ENCODE data around the gene HS6ST3. TPM values are rescaled to one million over a fixed set of nuclear protein-coding genes. Genes with fewer than 3 reads are reported as not detected.

Gene HS6ST3
- total RNA-seq, 8 experiments from 2014 or later: 0.04 to 17.2 (median 4.5) TPM

DNA sequence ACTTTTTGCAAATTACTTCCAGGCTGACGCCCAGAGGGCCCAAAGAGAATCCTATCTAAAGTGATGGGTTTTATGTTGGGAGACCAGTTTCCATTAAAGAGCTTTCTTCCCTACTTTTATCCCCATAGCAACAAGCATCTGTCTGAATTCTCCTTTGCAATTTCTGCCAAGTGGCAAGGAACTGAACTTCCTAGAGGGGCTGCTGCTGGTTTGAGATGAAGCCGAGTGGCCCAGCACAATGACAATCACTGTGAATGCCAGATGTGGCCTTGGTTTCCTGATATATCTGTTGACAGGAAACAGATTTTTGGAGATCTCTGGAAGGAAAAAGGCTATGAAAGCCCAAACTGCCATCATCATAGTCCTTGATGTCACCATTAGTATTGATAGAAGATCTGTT lies 705.8 kb downstream of the HS6ST3 start:
- 0 to 100% (median 85%) methylated on average over 1 to 2 of the region's 2 CpGs; no CpG with 5 or more reads in 1 of the 10 experiments for WGBS, 10 experiments
- no peak for ATAC-seq (replicated peaks in 6 of 8)
- H3K27ac ChIP-seq: no peak overlapping the region
- H3K4me1 ChIP-seq (replicated peaks in 1 of 2): peaks cover 0 to 22% of the 10 kb centered on the region in 2 donors
- no peak overlapping the region for H3K4me3 ChIP-seq
- in situ Hi-C loops (cut with MboI; ENCODE audit: low pct_unique_long_range_greater_than_20kb in 2 of 9, low sequenced_read_pairs in 9 of 9, unreplicated experiment in 9 of 9): no loop called here

DNA sequence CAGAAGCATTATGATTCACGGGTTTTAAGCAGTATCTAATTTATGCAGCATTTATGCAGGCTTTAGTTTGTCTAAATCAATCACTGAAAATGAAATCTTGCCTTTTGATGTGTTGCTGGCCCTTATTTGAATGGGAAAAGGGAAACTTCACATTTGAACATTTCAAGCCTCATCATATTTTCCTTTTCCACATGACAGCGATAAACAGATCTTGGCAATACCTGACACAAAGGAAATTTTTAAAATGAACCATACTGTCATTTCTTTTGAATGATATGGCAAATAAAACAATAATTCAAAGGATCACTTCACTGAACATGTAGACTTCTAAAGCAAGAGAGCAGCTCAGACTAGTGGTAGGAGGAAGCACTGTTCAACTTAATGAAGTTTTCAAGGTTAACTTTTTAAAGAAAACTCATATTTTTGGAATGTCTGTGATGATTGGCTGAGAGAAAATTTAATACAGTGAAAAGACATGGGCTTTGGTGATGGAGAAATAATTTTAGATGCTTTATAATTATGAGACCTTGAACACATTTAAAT lies 706.3 kb downstream of the HS6ST3 start:
- ATAC-seq (replicated peaks in 6 of 8): no peak
- no peak overlapping the region for H3K4me3 ChIP-seq
- no peak overlapping the region for H3K27ac ChIP-seq
- H3K4me1 ChIP-seq (replicated peaks in 1 of 2): peaks cover 0 to 22% of the 10 kb centered on the region in 2 donors
- 0 to 100% (median 75%) methylated on average over 1 to 2 of the region's 2 CpGs for WGBS, 10 experiments
- in situ Hi-C loops (cut with MboI; ENCODE audit: low pct_unique_long_range_greater_than_20kb in 2 of 9, low sequenced_read_pairs in 9 of 9, unreplicated experiment in 9 of 9): no loop called here

DNA sequence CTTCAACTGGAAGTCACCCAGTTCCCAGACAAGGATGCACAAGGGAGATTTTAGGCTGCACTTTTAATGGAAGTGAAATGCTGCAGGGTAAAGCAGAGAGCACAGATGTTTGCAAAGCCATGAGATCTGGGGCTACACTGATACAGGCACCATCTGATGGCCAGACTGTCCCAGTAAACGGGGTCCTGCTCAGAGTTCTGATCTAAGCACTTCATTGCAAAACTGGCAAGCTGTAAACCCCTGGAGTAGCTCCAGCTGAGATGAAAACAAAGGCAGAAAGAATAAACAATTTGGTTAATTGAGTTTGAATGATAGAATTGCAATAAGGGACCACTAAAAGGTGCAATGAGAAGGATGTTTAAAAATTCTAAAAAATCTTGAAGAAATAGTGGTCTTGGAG lies 707.2 kb downstream of the HS6ST3 start:
- H3K4me1 ChIP-seq (replicated peaks in 1 of 2): peaks cover 0 to 22% of the 10 kb centered on the region in 2 donors
- no peak overlapping the region for H3K4me3 ChIP-seq
- no peak overlapping the region for H3K27ac ChIP-seq
- no peak for ATAC-seq (replicated peaks in 6 of 8)
- in situ Hi-C loops (cut with MboI; ENCODE audit: low pct_unique_long_range_greater_than_20kb in 2 of 9, low sequenced_read_pairs in 9 of 9, unreplicated experiment in 9 of 9): no loop called here
- WGBS, 10 experiments: 0 to 60% (median 32%) methylated on average over 1 of the region's 1 CpG; no CpG with 5 or more reads in 6 of the 10 experiments

DNA sequence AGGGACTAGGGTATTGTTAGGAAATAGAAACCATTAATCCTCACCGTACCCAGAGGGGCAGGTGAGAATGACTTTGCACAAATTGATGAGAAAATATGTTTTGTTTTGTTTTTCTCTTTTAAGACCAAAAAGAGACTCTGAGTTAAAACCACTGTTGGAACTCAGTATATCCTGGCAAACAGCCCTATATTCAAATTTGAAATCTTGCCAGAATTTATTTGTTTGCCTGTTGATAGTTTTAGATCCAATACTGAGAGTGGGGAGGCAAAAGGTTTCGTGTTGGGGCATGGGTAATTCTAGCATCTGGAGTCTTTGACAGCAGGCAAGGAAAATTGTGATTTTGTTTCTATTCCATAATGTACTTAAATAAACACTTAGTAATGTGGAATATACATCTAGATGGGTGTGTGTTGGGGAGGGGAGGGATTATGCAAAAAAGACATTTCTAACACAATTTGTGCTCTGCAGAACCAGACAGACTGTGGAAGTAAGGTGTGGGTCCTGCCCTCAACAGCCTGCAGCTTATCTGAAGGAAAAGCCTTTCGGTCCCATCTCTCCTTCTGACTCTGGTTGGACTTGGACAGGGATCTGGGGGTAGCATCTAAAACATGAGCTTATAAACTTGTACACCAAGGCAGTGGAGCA lies 713.7 kb downstream of the HS6ST3 start:
- WGBS, 10 experiments: 13 to 100% (median 82%) methylated on average over 1 to 3 of the region's 3 CpGs
- no peaks in the 10 kb centered on the region for H3K4me1 ChIP-seq (replicated peaks in 1 of 2)
- H3K4me3 ChIP-seq: no peak overlapping the region
- H3K27ac ChIP-seq: no peak overlapping the region
- in situ Hi-C loops (cut with MboI; ENCODE audit: low pct_unique_long_range_greater_than_20kb in 2 of 9, low sequenced_read_pairs in 9 of 9, unreplicated experiment in 9 of 9): loop anchor here in 4 of 9 experiments (25.0 kb wide), 3 partner anchors 666 to 791 kb away; no protein-coding TSS in a partner anchor
- peak in 2 of 8 experiments; percentile 59 to 71 for ATAC-seq (replicated peaks in 6 of 8)

DNA sequence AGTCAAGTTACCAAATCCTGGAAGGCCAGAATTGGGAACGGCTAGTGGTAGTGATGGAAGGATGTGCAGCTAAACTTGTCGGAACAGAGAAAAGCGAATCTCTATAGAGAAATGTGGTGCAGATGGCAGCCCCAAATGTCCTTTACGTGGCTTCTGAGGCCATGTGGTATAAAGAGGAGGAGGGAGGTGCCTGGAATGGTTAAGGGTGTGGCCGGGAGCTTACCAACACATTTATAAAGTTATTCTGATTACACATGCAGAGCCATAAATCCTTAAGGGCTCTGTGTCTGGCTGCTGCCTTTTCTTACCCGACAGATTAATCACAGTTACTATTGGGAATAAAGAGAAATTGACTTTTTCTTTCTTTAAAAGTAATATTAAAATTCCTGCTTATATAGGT lies 714.3 kb downstream of the HS6ST3 start:
- ATAC-seq (replicated peaks in 6 of 8): peak in 3 of 8 experiments; percentile 61 to 71 (median 66)
- Histone ChIP-seq H3K27ac (no peak overlapping the region), H3K4me1 (replicated peaks in 1 of 2) (no peaks in the 10 kb centered on the region), H3K4me3 (no peak overlapping the region)
- 4 to 93% (median 80%) methylated on average over 1 to 6 of the region's 6 CpGs; no CpG with 5 or more reads in 1 of the 10 experiments for WGBS, 10 experiments
- in situ Hi-C loops (cut with MboI; ENCODE audit: low pct_unique_long_range_greater_than_20kb in 2 of 9, low sequenced_read_pairs in 9 of 9, unreplicated experiment in 9 of 9): loop anchor here in 4 of 9 experiments (25.0 kb wide), 3 partner anchors 667 to 792 kb away; no protein-coding TSS in a partner anchor

DNA sequence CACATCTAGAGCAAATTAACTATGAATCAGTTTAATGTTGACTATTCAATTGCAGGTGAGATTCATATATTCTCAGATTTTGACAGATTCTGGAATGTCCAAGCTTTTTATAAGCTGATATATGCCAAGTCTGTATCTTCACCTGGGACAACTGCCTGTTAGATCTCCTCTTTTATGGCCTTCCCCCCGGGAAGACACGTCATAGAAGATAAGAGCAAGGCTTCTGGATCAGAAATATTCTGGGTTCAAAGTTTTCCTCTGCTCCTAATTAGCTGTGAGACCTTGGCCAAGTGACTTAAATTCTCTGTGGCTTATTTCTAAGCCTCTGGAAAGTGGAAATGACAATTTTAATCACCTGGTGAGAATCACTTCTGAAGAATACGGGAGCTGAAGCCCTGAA lies 716.8 kb downstream of the HS6ST3 start:
- 0 to 100% (median 83%) methylated on average over 1 to 3 of the region's 3 CpGs; no CpG with 5 or more reads in 1 of the 10 experiments for WGBS, 10 experiments
- in situ Hi-C loops (cut with MboI; ENCODE audit: low pct_unique_long_range_greater_than_20kb in 2 of 9, low sequenced_read_pairs in 9 of 9, unreplicated experiment in 9 of 9): loop anchor here in 4 of 9 experiments (25.0 kb wide), 3 partner anchors 669 to 794 kb away; no protein-coding TSS in a partner anchor
- Histone ChIP-seq H3K4me1 (replicated peaks in 1 of 2) (no peaks in the 10 kb centered on the region), H3K27ac (no peak overlapping the region), H3K4me3 (no peak overlapping the region)
- no peak for ATAC-seq (replicated peaks in 6 of 8)

DNA sequence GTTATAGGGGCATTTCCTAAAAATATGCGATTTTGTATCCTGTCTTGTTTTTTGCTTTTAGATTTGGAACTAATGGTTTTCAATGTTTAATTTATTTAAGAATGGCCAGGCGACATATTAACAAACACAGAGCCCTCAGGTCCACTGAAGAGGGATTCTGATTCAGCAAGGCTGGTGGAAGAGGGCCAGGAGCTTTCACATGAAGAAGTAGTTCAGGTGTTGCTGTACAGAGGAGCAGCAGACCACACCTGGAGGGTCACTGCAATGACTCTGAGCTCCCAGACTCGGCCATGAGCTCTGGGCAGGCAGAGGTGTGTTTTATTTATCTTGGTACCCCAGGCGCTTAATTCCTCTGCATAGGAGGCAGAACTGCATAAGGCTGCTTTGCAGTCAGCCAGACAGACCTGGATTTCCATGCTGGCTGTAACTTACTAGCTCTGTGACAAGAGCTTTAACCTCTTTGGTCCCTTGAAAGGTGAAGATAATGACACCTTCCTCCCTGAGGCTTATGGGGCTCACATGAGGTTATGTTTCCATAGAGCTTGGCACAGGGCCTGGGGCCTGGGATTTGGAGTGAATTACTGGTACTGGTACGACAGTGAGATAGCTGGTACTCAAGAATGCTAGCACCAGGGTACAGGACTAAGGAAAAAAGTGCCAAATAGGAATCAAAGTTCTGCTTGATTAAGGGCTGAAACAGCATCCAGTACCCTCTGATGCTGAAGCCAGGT lies 719.6 kb downstream of the HS6ST3 start:
- no peak for ATAC-seq (replicated peaks in 6 of 8)
- in situ Hi-C loops (cut with MboI; ENCODE audit: low pct_unique_long_range_greater_than_20kb in 2 of 9, low sequenced_read_pairs in 9 of 9, unreplicated experiment in 9 of 9): loop anchor here in 4 of 9 experiments (25.0 kb wide), 3 partner anchors 672 to 797 kb away; no protein-coding TSS in a partner anchor
- WGBS, 10 experiments: 4 to 85% (median 62%) methylated on average over 1 to 5 of the region's 5 CpGs

DNA sequence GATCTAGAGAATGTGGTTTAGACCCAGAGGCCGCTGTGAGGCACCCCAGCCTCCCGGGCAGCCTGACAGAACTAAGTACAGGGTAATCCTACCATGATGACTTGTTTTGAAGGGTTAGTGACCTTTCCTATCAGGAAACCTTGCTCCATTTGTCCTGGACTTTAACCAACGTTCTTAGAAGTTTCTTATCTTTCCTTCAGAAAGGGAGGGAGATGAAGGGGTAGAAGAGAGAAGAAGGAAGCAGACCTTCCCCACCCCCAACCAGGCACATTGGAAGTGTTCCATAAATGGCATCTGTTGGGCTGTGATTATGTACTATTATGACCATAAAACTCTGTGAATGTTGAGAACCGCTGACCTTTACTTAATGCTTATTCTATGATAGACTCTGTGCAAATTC lies 720.2 kb downstream of the HS6ST3 start:
- in situ Hi-C loops (cut with MboI; ENCODE audit: low pct_unique_long_range_greater_than_20kb in 2 of 9, low sequenced_read_pairs in 9 of 9, unreplicated experiment in 9 of 9): loop anchor here in 4 of 9 experiments (25.0 kb wide), 3 partner anchors 673 to 798 kb away; no protein-coding TSS in a partner anchor
- no peak for ATAC-seq (replicated peaks in 6 of 8)

More for the DNA sequence above, 719.6 kb downstream of the HS6ST3 start:
- Histone ChIP-seq H3K27ac (no peak overlapping the region), H3K4me1 (replicated peaks in 1 of 2) (no peaks in the 10 kb centered on the region), H3K4me3 (no peak overlapping the region)

DNA sequence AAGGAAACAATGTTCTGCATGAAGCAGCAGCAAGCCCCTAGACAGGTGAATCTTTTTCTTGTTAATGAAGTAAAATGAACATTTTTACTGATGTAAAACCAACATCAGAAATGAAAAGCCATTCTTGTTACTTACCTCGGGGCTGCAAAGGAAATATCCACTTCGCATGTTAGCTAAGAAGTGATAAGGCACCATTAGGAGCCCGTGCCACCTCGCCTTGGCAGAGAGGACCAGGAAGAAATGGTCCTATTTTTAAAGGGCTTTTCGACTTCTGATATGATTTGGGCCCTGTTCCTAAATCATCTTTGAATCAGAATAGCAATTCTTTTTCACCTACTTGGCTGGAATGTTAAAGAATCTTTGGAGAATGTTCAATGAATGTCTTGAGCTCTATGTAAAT lies 721.1 kb downstream of the HS6ST3 start:
- WGBS, 10 experiments: 0 to 96% (median 70%) methylated on average over 1 to 5 of the region's 5 CpGs; no CpG with 5 or more reads in 1 of the 10 experiments
- ATAC-seq (replicated peaks in 6 of 8): no peak
- Histone ChIP-seq H3K27ac (no peak overlapping the region), H3K4me3 (no peak overlapping the region), H3K4me1 (replicated peaks in 1 of 2) (no peaks in the 10 kb centered on the region)
- in situ Hi-C loops (cut with MboI; ENCODE audit: low pct_unique_long_range_greater_than_20kb in 2 of 9, low sequenced_read_pairs in 9 of 9, unreplicated experiment in 9 of 9): loop anchor here in 4 of 9 experiments (25.0 kb wide), 3 partner anchors 674 to 799 kb away; no protein-coding TSS in a partner anchor

More for the DNA sequence above, 720.2 kb downstream of the HS6ST3 start:
- WGBS, 10 experiments: 0 to 100% (median 72%) methylated on average over 1 to 3 of the region's 4 CpGs; no CpG with 5 or more reads in 3 of the 10 experiments
- H3K4me1 ChIP-seq (replicated peaks in 1 of 2): no peaks in the 10 kb centered on the region
- no peak overlapping the region for H3K4me3 ChIP-seq
- no peak overlapping the region for H3K27ac ChIP-seq

DNA sequence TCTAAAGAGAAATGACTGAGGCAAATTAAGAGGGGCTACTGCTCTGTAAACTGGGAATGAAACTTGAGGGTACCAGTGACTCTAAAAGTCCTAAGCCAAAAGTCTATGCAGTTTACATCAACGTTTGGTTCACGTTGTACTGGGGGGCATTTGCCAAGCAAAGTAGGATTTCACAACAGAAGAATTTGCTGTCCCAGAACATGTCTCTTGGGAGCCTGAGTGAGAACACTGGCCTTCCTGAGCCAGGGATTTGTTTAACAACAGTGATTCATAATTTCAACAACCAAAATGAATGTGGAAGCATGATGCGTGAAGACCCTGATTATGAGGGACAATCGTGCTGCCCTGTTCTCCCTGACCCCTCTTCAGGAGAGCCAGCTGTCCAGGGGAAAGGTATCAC lies 726.4 kb downstream of the HS6ST3 start:
- Histone ChIP-seq H3K4me3 (no peak overlapping the region), H3K27ac (no peak overlapping the region), H3K4me1 (replicated peaks in 1 of 2) (peaks cover 0 to 14% of the 10 kb centered on the region in 2 donors)
- 0 to 100% (median 83%) methylated on average over 2 to 3 of the region's 4 CpGs; no CpG with 5 or more reads in 2 of the 10 experiments for WGBS, 10 experiments
- no peak for ATAC-seq (replicated peaks in 6 of 8)
- in situ Hi-C loops (cut with MboI; ENCODE audit: low pct_unique_long_range_greater_than_20kb in 2 of 9, low sequenced_read_pairs in 9 of 9, unreplicated experiment in 9 of 9): loop anchor here in 4 of 9 experiments (25.0 kb wide), 3 partner anchors 679 to 804 kb away; no protein-coding TSS in a partner anchor

DNA sequence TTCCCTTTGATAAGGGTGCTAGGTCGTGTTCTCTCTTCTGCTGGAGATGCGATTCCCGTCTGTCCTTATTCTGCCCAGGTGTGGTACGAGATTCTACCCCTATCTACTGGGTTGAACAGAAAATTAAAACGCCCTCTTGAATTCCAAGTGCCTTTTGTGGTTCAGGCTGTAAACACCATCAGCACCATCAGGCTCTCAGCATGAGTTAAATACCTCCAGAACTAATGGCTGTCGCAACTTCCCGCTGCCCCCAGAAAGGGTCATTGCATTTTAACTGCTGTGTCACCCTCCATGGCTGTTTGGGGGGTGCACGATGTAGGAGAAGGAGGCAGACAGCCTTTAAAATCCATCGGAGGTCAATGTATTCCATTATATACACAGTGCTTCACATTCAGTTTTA lies 727.0 kb downstream of the HS6ST3 start:
- in situ Hi-C loops (cut with MboI; ENCODE audit: low pct_unique_long_range_greater_than_20kb in 2 of 9, low sequenced_read_pairs in 9 of 9, unreplicated experiment in 9 of 9): loop anchor here in 4 of 9 experiments (25.0 kb wide), 3 partner anchors 680 to 805 kb away; no protein-coding TSS in a partner anchor
- WGBS, 10 experiments: 19 to 100% (median 66%) methylated on average over 2 to 7 of the region's 9 CpGs; no CpG with 5 or more reads in 3 of the 10 experiments
- Histone ChIP-seq H3K4me1 (replicated peaks in 1 of 2) (peaks cover 0 to 14% of the 10 kb centered on the region in 2 donors), H3K4me3 (no peak overlapping the region), H3K27ac (no peak overlapping the region)
- peak in 3 of 8 experiments; percentile 21 to 42 (median 26) for ATAC-seq (replicated peaks in 6 of 8)

DNA sequence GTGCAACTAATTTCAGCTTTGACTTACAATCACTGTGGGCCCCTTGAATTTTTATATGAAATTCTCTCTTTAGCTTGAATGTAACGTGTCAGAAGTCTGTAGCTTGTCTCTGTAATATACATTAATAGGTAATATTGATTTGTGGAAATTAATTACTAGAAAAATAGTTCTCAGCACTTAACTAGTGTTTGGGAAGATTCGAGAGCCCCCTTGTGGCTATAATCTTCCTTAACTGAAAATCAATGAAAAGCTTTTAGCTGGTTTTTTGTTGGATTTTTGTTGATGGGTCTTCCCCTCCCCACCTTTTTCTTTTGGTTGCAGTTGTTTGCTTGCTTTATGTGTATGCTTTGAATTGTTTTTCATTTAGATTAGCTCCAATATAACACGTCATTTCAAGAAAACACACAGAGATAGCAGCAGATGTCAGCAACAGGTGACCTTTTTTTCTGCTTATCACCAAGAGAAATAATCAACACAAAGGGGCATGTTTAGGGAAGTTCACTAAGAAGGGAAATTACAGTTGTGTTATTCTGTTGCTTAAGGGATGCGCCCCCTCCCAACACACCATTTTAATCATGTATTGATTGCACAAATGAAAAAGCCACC lies 727.5 kb downstream of the HS6ST3 start:
- H3K27ac ChIP-seq: no peak overlapping the region
- H3K4me1 ChIP-seq (replicated peaks in 1 of 2): peaks cover 0 to 14% of the 10 kb centered on the region in 2 donors
- WGBS, 10 experiments: 0 to 38% (median 13%) methylated on average over 1 to 4 of the region's 4 CpGs; no CpG with 5 or more reads in 1 of the 10 experiments
- in situ Hi-C loops (cut with MboI; ENCODE audit: low pct_unique_long_range_greater_than_20kb in 2 of 9, low sequenced_read_pairs in 9 of 9, unreplicated experiment in 9 of 9): loop anchor here in 4 of 9 experiments (25.0 kb wide), 3 partner anchors 680 to 805 kb away; no protein-coding TSS in a partner anchor
- no peak overlapping the region for H3K4me3 ChIP-seq
- ATAC-seq (replicated peaks in 6 of 8): peak in 1 of 8 experiments; percentile 10

Data from motor neuron (in vitro differentiated cells).